DMS 273 treated with DMSO at 0.1 percent for 48 hours (cell line): ENCODE measurements around the gene FDX1.

Experiments
- DNase-seq: peaks from one replicate; lab custom pipeline; 2025; lab: John Stamatoyannopoulos, UW

The FDX1 gene

GRCh38 chr11:110467556-110467955 is 37.8 kb downstream of the FDX1 start:
- DNase-seq = no peak

- DNase-seq = no peak
Measured at GRCh38 chr11:110468121-110468520, 38.4 kb downstream of the FDX1 start.

- DNase-seq = no peak
Measured at GRCh38 chr11:110469127-110469526, 39.4 kb downstream of the FDX1 start.

DNA sequence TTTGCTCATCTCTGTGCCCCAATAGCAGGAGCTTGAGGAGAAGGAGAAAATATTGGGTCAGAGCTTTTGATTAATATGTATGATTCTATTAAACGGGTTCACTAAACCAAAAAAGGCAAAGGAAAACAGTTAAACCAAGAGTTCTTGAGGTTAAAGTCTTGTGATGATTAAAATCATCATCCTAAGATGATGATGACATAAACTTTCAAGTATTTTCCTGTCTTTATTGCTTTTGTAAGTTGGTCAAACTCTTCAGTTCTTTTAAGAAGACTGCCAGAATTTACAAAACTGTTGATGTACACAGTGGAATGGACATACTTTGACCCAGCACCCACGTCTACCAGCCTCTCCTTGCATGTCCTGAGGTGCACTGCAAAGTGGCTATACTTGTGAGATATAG is 41.0 kb downstream of the FDX1 start:
- no peak for DNase-seq

- DNase-seq = no peak
Measured at GRCh38 chr11:110471371-110471770, 41.6 kb downstream of the FDX1 start.

- DNase-seq = no peak
Measured at GRCh38 chr11:110472858-110473257, 43.1 kb downstream of the FDX1 start.

- no peak for DNase-seq
Measured at GRCh38 chr11:110473706-110474105, 44.0 kb downstream of the FDX1 start.

DNA sequence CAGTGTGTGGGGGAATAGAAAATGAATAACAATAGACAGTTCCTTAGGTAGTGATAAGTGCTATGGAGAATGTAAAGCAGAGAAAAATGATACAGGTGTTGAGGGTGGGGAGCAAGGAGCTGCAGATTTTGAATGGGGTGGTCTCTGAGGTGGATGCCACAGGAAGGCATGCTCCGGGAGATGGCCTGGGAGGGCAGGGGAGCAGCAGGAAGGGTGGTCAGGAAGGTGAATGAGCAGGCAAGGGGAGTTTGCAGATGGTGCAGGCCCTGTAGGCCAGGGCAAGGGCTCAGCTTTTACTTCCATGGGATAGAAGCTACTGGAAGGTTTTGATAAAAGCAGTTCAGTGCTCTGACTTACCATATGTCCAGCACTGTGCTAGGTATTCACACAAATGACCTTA is 44.8 kb downstream of the FDX1 start:
- DNase-seq = no peak

GRCh38 chr11:110475671-110476070 is 45.9 kb downstream of the FDX1 start:
- DNase-seq = no peak

DNA sequence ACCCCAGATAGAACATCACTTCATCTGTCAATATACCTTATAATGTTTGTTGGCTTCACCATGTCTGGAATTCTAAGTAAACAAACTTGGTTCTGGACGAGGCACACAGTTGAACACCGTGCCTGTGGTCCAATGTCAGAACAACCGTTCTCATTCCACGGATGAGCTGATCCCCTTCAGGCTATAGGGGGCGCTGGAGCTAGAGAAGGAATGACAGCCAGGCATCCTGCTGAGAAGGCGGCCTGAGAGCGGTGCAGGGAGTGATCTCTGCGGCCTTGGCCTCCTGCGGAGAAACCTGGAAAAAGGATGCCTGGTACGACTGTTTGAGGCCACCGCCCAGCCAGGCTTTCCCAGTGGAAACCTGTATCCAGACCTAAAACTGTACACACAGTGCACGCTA is 48.7 kb downstream of the FDX1 start:
- DNase-seq = no peak

GRCh38 chr11:110479108-110480101 is 49.7 kb downstream of the FDX1 start:
- peak; percentile 14 for DNase-seq

GRCh38 chr11:110481523-110481922 is 51.8 kb downstream of the FDX1 start:
- no peak for DNase-seq

DNA sequence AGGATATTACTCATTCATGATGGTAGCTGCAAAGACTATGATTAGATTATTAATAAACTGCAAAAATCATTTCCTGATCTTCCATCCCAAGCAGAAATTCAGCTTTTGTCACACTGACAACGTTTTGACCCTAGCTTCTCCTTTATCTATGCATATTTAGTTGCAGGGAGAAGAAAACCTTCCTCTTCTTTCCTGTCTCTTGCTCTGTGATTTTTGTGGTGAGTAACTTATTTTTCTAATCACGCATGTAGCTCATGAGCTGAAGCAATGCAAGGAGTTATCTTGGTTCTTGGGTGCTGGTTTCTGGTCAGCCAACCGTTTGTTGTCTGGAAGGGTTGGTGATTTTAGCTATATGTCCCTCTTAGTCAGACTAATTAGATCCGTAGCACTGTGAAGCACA is 56.4 kb downstream of the FDX1 start:
- DNase-seq = no peak

DNA sequence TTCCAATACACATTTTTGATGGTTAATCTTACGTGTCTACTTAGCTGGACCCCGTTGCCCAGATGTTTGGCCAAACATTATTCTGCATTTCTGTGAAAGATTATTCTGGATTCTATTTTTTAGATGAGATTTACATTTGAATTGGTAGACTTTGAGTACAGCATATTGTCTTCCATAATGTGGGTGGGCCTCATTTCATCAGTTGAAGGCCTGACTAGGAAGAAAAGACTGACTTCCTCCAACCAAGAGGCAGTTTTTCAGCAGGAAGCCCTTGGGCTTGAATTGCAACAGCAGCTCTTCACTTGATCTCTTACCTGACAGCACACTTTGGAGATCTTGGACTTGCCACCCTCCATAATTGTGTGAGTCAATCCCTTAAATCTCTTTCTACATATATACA is 58.7 kb downstream of the FDX1 start:
- no peak for DNase-seq

DNA sequence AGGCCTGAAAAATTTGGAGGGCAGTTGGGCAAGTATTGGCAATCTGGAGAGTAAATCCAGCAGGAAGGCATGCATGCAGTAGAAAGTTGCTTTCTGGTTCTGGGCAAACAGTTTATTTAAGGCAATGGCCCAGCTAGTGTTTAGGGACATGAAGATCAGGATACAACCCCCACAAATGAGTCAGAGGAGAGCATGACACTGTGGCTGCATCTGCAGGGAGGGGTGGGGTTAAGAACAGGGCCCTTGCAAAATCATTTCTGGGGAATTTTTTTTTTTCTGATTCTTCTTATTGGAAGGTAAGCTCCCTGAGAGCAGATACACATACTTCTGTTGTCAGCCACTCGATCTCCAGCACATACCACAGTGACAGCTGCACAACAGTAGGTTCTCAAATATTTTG is 61.1 kb downstream of the FDX1 start:
- DNase-seq = no peak

DNA sequence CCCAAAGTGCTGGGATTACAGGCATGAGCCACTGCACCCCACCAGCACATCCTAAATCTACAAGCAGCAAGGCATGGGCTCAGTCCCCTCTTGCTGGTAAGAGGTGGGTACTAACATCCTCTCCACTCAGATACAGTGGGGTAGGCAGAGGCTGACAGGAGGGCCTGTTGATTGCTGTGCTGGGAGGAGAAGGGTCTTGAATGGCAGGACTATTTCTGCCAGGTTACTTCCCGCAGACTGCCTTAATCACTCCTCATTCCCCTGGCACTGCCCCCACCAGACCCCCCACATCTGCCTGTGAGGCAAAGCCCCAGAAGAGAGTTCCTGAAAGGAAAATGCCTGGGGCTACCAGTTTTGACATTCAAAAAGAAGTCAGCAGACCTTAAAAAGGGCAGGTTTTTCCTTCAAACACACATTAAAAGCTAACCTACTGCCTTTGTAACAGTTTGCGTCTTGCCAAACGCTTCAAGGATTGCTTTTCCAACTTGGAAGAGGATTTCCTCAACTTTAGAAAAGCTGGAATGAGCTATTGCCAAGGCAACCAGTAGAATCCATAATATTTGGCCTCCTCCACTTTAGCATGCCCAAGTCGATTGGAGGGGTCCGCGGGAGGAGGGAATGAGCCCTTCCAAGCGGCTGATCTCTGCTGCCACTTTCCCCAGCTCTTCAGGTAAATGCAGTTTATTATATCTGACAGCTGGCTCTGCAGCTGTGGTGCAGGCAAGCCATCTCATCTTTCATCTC is 62.0 kb downstream of the FDX1 start:
- no peak for DNase-seq

- DNase-seq = no peak
Measured at GRCh38 chr11:110492321-110492685, 62.6 kb downstream of the FDX1 start.

- no peak for DNase-seq
Measured at GRCh38 chr11:110493346-110493745, 63.6 kb downstream of the FDX1 start.

DNA sequence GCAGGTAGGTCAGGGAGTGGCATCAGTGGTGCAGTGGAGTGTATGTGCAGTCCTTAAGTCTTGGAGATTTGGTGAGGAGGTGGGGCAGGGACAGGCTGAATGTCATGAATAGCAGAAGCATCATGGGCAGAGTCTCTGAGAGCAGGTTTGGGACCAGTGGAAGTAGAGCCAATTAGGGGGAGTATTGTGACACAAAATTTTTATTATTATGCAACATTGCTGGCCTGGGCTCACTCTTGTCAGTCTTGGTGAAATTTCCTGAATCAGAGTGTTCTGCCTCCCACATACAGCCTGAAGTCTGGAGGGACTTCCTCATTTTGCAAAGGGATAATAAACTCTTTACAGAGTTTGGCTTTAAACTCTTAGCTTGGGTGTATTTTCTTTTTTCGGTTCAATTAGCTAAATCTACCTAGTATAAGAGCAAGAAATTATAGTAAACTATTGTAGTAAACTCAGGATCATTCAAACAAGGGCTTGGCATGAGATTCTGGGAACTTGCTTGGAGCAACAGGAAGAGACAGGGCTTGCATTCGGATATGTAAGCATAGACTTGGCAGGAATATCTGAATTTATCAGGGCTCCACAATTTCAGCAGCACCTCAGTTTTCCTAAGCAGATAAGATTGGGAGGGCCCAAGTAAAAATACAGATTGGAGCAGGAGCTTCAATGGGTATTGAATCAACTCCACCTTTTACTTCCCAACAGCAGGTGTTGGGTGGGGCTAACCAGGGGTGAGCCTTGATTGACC is 67.7 kb downstream of the FDX1 start:
- DNase-seq = no peak

DNA sequence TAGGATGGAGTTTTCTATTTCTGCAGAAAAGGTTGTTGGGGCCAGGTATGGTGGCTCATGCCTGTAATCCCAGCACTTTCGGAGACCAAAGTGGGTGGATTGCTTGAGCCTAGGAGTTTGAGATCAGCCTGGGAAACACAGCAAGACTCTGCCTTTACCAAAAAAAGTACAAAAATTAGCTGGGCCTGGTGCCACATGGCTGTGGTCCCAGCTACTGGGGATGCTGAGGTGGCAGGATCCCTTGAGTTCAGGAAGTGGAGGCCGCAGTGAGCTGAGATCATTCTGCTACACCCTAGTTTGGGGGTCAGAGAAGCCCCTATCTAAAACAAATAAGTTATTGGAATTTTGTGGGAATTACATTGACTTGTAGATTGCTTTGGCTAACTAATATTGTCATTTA is 71.7 kb downstream of the FDX1 start:
- DNase-seq = no peak

GRCh38 chr11:110505528-110506284 is 76.0 kb downstream of the FDX1 start:
- DNase-seq = no peak

GRCh38 chr11:110507328-110507727 is 77.6 kb downstream of the FDX1 start:
- no peak for DNase-seq
